K562 (cell line): ENCODE results near the gene PMFBP1.

Experiments
- CREB1 ChIP-seq, 2 experiments: sonication (generic) in 1 of 2; formaldehyde crosslinking in 1 of 2; IDR thresholded peaks; 2 replicates each; pipeline versions ENCODE4 v1.6.1 to v1.8.0; 2012 to 2022; ENCODE audit warnings: inconsistent platforms in 1 of 2, mild to moderate bottlenecking in 1 of 2, missing genetic modification reagents in 1 of 2, moderate library complexity in 1 of 2
- KHSRP ChIP-seq: fragments of 450-650 bp; IDR thresholded peaks from 2 replicates; pipeline ENCODE4 v1.6.1; 2017
- TF ChIP-seq, protein P1 (sequence below): sonication (generic); formaldehyde crosslinking; IDR thresholded peaks from 2 replicates; pipeline ENCODE4 v1.9.0; 2022; ENCODE audit warnings: mild to moderate bottlenecking, missing genetic modification reagents

DNA sequence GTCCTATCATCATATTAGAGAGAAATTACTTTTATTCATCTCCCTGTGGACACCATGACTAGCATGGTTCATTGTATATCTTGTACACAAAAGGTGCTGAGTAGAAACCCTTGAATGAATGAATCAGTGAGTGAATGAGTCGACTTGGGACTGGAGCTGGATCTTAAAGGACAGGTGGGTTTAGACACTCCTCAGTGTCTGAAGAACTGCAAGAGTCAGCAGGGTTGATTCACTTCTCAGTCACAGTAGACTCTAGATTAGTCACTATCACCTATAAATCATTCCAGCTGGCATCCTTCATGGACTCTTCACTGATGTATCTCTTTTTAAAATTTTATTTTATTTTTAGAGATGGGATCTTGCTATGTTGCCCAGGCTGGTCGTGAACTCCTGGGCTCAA, 30.1 kb upstream of the PMFBP1 start:
- TF ChIP-seq, protein P1, sequence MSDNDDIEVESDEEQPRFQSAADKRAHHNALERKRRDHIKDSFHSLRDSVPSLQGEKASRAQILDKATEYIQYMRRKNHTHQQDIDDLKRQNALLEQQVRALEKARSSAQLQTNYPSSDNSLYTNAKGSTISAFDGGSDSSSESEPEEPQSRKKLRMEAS (CRISPR knock-in tag) = no peak
- TF ChIP-seq KHSRP (no peak), CREB1 (IDR thresholded peaks at IDR 0.05) (no peak), CREB1 (CRISPR knock-in tag; IDR thresholded peaks at IDR 0.05) (no peak)
